ENCODE measurements around the gene POC1A.
"Not testable (repeated sequence)": the region's sequence is repeated elsewhere in the genome, so short reads cannot be mapped to it uniquely, and the experiment has no call there.

- TF ChIP-seq, protein P1, sequence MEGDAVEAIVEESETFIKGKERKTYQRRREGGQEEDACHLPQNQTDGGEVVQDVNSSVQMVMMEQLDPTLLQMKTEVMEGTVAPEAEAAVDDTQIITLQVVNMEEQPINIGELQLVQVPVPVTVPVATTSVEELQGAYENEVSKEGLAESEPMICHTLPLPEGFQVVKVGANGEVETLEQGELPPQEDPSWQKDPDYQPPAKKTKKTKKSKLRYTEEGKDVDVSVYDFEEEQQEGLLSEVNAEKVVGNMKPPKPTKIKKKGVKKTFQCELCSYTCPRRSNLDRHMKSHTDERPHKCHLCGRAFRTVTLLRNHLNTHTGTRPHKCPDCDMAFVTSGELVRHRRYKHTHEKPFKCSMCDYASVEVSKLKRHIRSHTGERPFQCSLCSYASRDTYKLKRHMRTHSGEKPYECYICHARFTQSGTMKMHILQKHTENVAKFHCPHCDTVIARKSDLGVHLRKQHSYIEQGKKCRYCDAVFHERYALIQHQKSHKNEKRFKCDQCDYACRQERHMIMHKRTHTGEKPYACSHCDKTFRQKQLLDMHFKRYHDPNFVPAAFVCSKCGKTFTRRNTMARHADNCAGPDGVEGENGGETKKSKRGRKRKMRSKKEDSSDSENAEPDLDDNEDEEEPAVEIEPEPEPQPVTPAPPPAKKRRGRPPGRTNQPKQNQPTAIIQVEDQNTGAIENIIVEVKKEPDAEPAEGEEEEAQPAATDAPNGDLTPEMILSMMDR (IDR thresholded peaks at IDR 0.05; ENCODE audit: insufficient read depth, low read depth, low read length), result not testable (repeated sequence)
- not testable (repeated sequence) for TF ChIP-seq EZH2 (IDR thresholded peaks at IDR 0.05; ENCODE audit: insufficient read depth, low read length)
These were observed 111.2 kb downstream of the POC1A start for GRCh38 chr3:52043039-52043438.
